Measurements from ENCODE around the gene CCL25.

The CCL25 gene

DNA sequence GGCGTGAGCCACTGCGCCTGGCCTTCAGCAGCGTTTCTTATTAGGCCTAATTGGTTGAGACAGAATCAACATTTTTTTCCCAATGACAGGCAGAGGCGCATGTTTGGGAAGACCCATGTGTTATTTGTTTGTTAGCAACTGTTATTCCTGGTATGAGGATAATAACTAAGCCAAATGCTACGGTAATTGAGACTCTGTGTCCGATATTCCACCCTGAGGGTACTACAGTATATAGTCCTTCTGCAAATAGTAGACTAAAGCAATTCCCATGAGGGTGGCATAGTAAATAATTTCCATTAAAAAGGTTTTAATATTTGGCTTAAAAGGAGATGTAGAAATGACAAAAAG, 18.4 kb upstream of the CCL25 start:
- TF ChIP-seq, protein P1, sequence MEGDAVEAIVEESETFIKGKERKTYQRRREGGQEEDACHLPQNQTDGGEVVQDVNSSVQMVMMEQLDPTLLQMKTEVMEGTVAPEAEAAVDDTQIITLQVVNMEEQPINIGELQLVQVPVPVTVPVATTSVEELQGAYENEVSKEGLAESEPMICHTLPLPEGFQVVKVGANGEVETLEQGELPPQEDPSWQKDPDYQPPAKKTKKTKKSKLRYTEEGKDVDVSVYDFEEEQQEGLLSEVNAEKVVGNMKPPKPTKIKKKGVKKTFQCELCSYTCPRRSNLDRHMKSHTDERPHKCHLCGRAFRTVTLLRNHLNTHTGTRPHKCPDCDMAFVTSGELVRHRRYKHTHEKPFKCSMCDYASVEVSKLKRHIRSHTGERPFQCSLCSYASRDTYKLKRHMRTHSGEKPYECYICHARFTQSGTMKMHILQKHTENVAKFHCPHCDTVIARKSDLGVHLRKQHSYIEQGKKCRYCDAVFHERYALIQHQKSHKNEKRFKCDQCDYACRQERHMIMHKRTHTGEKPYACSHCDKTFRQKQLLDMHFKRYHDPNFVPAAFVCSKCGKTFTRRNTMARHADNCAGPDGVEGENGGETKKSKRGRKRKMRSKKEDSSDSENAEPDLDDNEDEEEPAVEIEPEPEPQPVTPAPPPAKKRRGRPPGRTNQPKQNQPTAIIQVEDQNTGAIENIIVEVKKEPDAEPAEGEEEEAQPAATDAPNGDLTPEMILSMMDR (IDR thresholded peaks at IDR 0.05; ENCODE audit: control insufficient read depth, insufficient read depth, low read depth, low read length, missing control alignments): no peak
- DNase-seq (ENCODE audit: low read depth): no peak
- H3K4me3 ChIP-seq (ENCODE audit: control insufficient read depth, low read depth, low read length): no peak overlapping the region

DNA sequence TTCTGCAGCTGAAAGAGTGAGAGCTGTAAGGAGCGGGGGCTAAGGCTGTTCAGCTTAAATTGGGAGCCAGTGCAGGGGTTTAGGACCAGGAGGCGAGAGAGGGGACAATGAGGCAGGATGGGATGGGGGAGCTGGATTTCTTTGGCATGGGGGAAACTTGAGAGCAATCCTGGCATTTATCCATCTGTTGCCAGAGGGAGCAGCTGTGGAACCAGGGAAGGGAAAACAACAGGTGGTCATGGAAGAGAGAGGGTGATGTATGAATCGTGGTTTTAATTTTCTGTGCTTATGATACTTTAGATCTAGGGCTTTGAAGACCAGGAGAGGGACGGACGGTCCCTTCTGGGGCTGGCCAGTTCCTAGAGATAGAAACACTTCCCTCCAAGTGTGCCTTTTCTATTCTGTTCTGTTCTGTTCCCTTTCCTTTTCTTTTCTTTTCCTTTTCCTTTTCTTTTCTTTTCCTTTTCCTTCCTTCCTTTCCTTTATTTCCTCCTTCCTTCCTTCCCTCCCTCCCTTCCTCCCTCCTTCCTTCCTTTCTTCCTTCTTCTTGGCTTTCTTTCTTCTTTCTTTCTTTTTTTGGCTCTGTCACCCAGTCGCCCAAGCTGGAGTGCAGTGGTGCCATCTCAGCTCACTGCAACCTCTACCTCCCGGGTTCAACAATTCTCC, 16.0 kb upstream of the CCL25 start:
- H3K4me3 ChIP-seq (ENCODE audit: control insufficient read depth, low read depth, low read length): no peak overlapping the region
- TF ChIP-seq, protein P1 (IDR thresholded peaks at IDR 0.05; ENCODE audit: control insufficient read depth, insufficient read depth, low read depth, low read length, missing control alignments): no peak
- no peak for DNase-seq (ENCODE audit: low read depth)

DNA sequence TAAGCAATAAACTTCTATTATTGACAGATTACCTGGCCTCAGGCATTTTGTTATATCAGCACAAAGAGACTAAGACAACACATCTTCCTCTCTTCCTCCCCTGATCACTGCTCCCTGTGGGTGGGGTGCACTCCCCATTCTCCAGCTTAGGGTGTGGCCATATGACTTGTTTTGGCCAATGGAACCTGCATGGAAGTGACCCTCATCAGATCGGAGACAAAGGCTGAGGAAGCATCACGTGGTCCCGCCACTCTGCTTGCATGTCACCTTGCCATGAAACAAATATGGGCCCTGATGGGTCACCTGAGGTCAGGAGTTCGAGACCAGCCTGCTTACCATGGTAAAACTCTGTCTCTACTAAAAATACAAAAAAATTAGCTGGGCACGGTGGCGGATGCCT, 13.7 kb upstream of the CCL25 start:
- TF ChIP-seq, protein P1 (IDR thresholded peaks at IDR 0.05; ENCODE audit: control insufficient read depth, insufficient read depth, low read depth, low read length, missing control alignments): no peak
- DNase-seq (ENCODE audit: low read depth): no peak
- H3K4me3 ChIP-seq (ENCODE audit: control insufficient read depth, low read depth, low read length): no peak overlapping the region

DNA sequence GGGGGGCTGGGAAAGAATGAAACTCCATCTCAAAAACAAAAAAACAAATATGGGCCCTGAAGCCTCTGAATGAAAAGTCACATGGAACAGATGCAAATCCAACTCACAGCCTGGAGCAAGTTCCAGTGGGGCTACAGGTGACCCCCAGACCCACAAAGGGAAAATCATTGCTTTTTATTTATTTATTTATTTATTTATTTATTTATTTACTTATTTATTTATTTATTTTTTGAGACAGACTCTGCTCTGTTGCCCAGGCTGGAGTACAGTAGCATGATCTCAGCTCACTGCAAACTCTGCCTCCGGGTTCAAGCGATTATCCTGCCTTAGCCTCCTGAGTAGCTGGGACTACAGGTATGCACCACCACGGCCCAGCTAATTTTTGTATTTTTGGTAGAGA, 13.3 kb upstream of the CCL25 start:
- no peak overlapping the region for H3K4me3 ChIP-seq (ENCODE audit: control insufficient read depth, low read depth, low read length)
- TF ChIP-seq, protein P1 (IDR thresholded peaks at IDR 0.05; ENCODE audit: control insufficient read depth, insufficient read depth, low read depth, low read length, missing control alignments): no peak
- no peak for DNase-seq (ENCODE audit: low read depth)

DNA sequence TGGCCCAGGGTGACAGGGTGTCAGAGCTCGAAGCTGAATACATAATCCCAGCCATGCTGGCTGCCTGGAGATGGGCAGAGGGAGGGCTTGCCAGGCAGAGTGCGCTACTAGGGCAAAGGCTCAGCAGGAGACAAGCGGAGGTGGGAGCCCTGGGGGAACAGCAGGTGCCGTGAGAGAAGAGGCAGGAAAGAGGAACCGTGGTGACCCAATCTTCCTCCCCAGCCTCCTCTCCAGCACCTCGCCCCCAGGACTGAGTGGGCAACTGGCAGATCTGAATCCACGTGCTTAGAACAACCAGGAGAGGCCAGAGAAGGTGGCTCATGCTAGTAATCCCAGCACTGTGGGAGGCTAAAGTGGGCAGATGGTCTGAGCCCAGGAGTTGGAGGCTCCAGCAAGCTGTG, 11.0 kb upstream of the CCL25 start:
- TF ChIP-seq, protein P1 (IDR thresholded peaks at IDR 0.05; ENCODE audit: control insufficient read depth, insufficient read depth, low read depth, low read length, missing control alignments): no peak
- no peak for DNase-seq (ENCODE audit: low read depth)
- H3K4me3 ChIP-seq (ENCODE audit: control insufficient read depth, low read depth, low read length): no peak overlapping the region

DNA sequence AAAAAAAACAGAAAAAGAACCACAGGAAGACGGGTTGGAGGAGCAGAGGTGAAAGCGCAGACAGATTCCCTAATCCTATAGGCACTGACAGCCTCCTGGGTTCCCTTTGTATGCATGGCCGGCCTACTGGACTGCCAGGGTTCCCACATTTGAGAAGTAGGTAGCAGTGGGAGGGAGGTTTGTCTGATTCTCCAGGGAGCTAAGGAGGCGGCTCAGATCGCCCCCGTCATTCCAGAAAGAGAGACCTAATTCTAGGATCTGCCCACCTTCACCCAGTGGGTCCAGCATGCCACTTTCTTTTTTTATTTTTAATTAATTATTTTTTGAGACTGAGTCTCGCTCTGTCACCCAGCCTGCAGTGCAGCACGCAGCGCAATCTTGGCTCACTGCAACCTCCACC, 9.7 kb upstream of the CCL25 start:
- no peak overlapping the region for H3K4me3 ChIP-seq (ENCODE audit: control insufficient read depth, low read depth, low read length)
- TF ChIP-seq, protein P1 (IDR thresholded peaks at IDR 0.05; ENCODE audit: control insufficient read depth, insufficient read depth, low read depth, low read length, missing control alignments): no peak
- no peak for DNase-seq (ENCODE audit: low read depth)

DNA sequence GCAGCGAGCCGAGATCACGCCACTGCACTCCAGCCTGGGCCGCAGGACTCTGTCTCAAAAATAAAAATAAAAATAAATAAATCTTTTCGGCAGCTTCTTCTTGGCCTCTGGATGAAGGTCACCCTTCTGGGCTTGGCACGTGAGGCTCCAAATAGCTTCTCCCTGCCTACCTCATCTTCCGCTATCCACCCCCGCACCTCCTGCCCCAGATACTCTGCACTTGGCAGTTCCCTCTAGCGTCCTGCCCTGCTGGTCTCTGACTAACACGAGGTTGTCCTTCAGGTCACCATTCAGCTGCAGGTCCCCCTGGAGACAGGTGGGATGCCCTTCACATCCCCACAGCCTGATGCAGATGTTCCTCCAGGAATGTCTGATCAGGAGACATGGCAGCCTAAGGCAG, 8.5 kb upstream of the CCL25 start:
- TF ChIP-seq, protein P1 (IDR thresholded peaks at IDR 0.05; ENCODE audit: control insufficient read depth, insufficient read depth, low read depth, low read length, missing control alignments): no peak
- DNase-seq (ENCODE audit: low read depth): no peak
- no peak overlapping the region for H3K4me3 ChIP-seq (ENCODE audit: control insufficient read depth, low read depth, low read length)

Data from AG09309 (cell line).